Mesenchymal stem cell (in vitro differentiated cells and primary cell): ENCODE results near the gene MLLT11.

Experiments used
- DNase-seq: peaks from one replicate; pipeline ENCODE4 v3.0.0-alpha.2; 2013
- H2AFZ ChIP-seq: one replicate; pipeline ENCODE4 v1.6.1; 2013; ENCODE audit warnings: low read depth, mild to moderate bottlenecking, control low read depth, inconsistent platforms, low read length, moderate library complexity
- H2AK5ac ChIP-seq: 2 replicates; pipeline ENCODE4 v1.6.1; 2013; ENCODE audit warnings: low read length, moderate library complexity, mild to moderate bottlenecking, inconsistent platforms; ENCODE audit not compliant: severe bottlenecking
- H2BK120ac ChIP-seq: one replicate; pipeline ENCODE4 v1.6.1; 2013; ENCODE audit warnings: low read depth, mild to moderate bottlenecking, inconsistent platforms, low read length, moderate library complexity
- H2BK12ac ChIP-seq, 2 experiments: one replicate each; pipeline ENCODE4 v1.6.1; 2013; ENCODE audit warnings: inconsistent platforms in 2 of 2, low read length in 2 of 2, mild to moderate bottlenecking in 2 of 2, moderate library complexity in 2 of 2, control low read depth in 1 of 2
- H2BK15ac ChIP-seq: one replicate; pipeline ENCODE4 v1.6.1; 2013; ENCODE audit warnings: mild to moderate bottlenecking, low read depth, inconsistent platforms; ENCODE audit not compliant: poor library complexity, severe bottlenecking
- H2BK5ac ChIP-seq: 2 replicates; pipeline ENCODE4 v1.6.1; 2013; ENCODE audit warnings: low read depth, mild to moderate bottlenecking, low read length, control low read depth, inconsistent platforms; ENCODE audit not compliant: poor library complexity, severe bottlenecking
- H3K14ac ChIP-seq, 2 experiments: one replicate each; pipeline ENCODE4 v1.6.1; 2013; ENCODE audit warnings: inconsistent platforms in 2 of 2, low read length in 2 of 2, control low read depth in 1 of 2, mild to moderate bottlenecking in 1 of 2, moderate library complexity in 1 of 2
- H3K18ac ChIP-seq, 2 experiments: one replicate each; pipeline ENCODE4 v1.6.1; 2013; ENCODE audit warnings: inconsistent platforms in 2 of 2, low read length in 2 of 2, control low read depth in 1 of 2, low read depth in 1 of 2, mild to moderate bottlenecking in 1 of 2
- H3K23ac ChIP-seq, 2 experiments: one replicate each; pipeline ENCODE4 v1.6.1; 2013; ENCODE audit warnings: inconsistent platforms in 2 of 2, low read length in 2 of 2, mild to moderate bottlenecking in 2 of 2, moderate library complexity in 2 of 2, control low read depth in 1 of 2
- H3K27ac ChIP-seq: 2 replicates; pipeline ENCODE4 v1.5.1; 2013; ENCODE audit warnings: mild to moderate bottlenecking, moderate library complexity, low read length, control low read depth, inconsistent platforms; ENCODE audit not compliant: poor library complexity, severe bottlenecking
- H3K27me3 ChIP-seq, 2 experiments: 2 replicates each; pipeline versions ENCODE4 v1.6.1 to v1.7.0; 2013; ENCODE audit warnings: low read length in 2 of 2, mild to moderate bottlenecking in 2 of 2, moderate library complexity in 2 of 2, control low read depth in 1 of 2, inconsistent platforms in 1 of 2; ENCODE audit not compliant: control insufficient read depth in 1 of 2, insufficient read depth in 1 of 2
- H3K36me3 ChIP-seq, 2 experiments: 2 replicates each; pipeline versions ENCODE4 v1.6.1 to v1.7.0; 2013; ENCODE audit warnings: low read length in 2 of 2, control low read depth in 1 of 2, inconsistent platforms in 1 of 2, low read depth in 1 of 2, mild to moderate bottlenecking in 1 of 2; ENCODE audit not compliant: insufficient read depth in 2 of 2, control insufficient read depth in 1 of 2
- H3K4ac ChIP-seq, 2 experiments: one replicate each; pipeline ENCODE4 v1.6.1; 2013; ENCODE audit warnings: inconsistent platforms in 2 of 2, low read length in 2 of 2, mild to moderate bottlenecking in 2 of 2, moderate library complexity in 2 of 2, control low read depth in 1 of 2, low read depth in 1 of 2
- H3K4me1 ChIP-seq: 2 replicates; pipeline ENCODE4 v1.6.1; 2013; ENCODE audit warnings: low read depth, low read length, control low read depth; ENCODE audit not compliant: control insufficient read depth, insufficient read depth
- H3K4me2 ChIP-seq: 2 replicates; pipeline ENCODE4 v1.6.1; 2013; ENCODE audit warnings: low read length, mild to moderate bottlenecking, inconsistent platforms; ENCODE audit not compliant: poor library complexity, severe bottlenecking
- H3K4me3 ChIP-seq, 2 experiments: 2 replicates each; pipeline versions ENCODE4 v1.5.1 to v1.7.0; 2013; ENCODE audit warnings: low read length in 2 of 2, mild to moderate bottlenecking in 2 of 2, control low read depth in 1 of 2, low read depth in 1 of 2; ENCODE audit not compliant: insufficient read depth in 1 of 2
- H3K79me1 ChIP-seq: replicated peaks from 2 replicates; pipeline ENCODE4 v1.6.1; 2013; ENCODE audit warnings: mild to moderate bottlenecking, control low read depth, low read length, inconsistent platforms; ENCODE audit not compliant: poor library complexity, severe bottlenecking
- H3K9ac ChIP-seq: 2 replicates; pipeline ENCODE4 v1.7.0; 2013; ENCODE audit warnings: mild to moderate bottlenecking, low read length, moderate library complexity
- H3K9me3 ChIP-seq: 2 replicates; pipeline ENCODE4 v1.7.0; 2013; ENCODE audit warnings: mild to moderate bottlenecking, low read length; ENCODE audit not compliant: control insufficient read depth
- H4K8ac ChIP-seq: one replicate; pipeline ENCODE4 v1.6.1; 2013; ENCODE audit warnings: inconsistent platforms, mild to moderate bottlenecking, low read length, moderate library complexity
- H4K91ac ChIP-seq: one replicate; pipeline ENCODE4 v1.6.1; 2013; ENCODE audit warnings: mild to moderate bottlenecking, low read length, inconsistent platforms
- WGBS: methylation state at CpG from one replicate; pipeline ENCODE4 v1.1.7; 2013; ENCODE audit warnings: mixed read lengths; 5-methylcytosine and 5-hydroxymethylcytosine counted together

The MLLT11 gene

GRCh38 chr1:151049458-151049857 lies 10.7 kb upstream of the MLLT11 start:
- no peak overlapping the region for H3K14ac ChIP-seq
- H4K8ac ChIP-seq: peak overlapping the region; percentile 24
- H3K23ac ChIP-seq: no peak overlapping the region
- no peak overlapping the region for H3K4me2 ChIP-seq
- no peak overlapping the region for H2BK120ac ChIP-seq
- peaks cover 5% of the 10 kb centered on the region for H3K79me1 ChIP-seq
- no peak overlapping the region for H3K18ac ChIP-seq
- no peaks in the 10 kb centered on the region for H3K27me3 ChIP-seq
- H3K27ac ChIP-seq: no peak overlapping the region
- no peak overlapping the region for H3K4me3 ChIP-seq
- H3K36me3 ChIP-seq: peaks cover 21 to 47% of the 10 kb centered on the region in 2 experiments
- no peak overlapping the region for H2BK5ac ChIP-seq
- DNase-seq: no peak
- no peak overlapping the region for H3K4ac ChIP-seq
- no peak overlapping the region for H4K91ac ChIP-seq
- H2BK15ac ChIP-seq: no peak overlapping the region
- no peak overlapping the region for H2AFZ ChIP-seq
- WGBS: 98% methylated on average over 4 of the region's 5 CpGs
- no peak overlapping the region for H2BK12ac ChIP-seq
- H3K9me3 ChIP-seq: no peaks in the 10 kb centered on the region
- no peak overlapping the region for H2AK5ac ChIP-seq
- peaks cover 8% of the 10 kb centered on the region for H3K4me1 ChIP-seq
- H3K9ac ChIP-seq: no peak overlapping the region

- Histone ChIP-seq H3K4me1 (peaks cover 8% of the 10 kb centered on the region), H3K27me3 (no peaks in the 10 kb centered on the region), H2BK120ac (no peak overlapping the region), H3K9me3 (no peaks in the 10 kb centered on the region), H2AK5ac (no peak overlapping the region), H3K4me2 (no peak overlapping the region), H3K79me1 (peaks cover 9% of the 10 kb centered on the region), H2AFZ (no peak overlapping the region), H3K4ac (no peak overlapping the region), H3K23ac (no peak overlapping the region), H2BK5ac (no peak overlapping the region), H3K4me3 (no peak overlapping the region), H2BK15ac (no peak overlapping the region), H3K9ac (no peak overlapping the region), H4K91ac (no peak overlapping the region), H3K36me3 (peaks cover 26 to 54% of the 10 kb centered on the region in 2 experiments), H3K14ac (no peak overlapping the region), H4K8ac (no peak overlapping the region), H3K27ac (no peak overlapping the region), H3K18ac (no peak overlapping the region), H2BK12ac (no peak overlapping the region)
- no peak for DNase-seq
- WGBS: 100% methylated on average over 1 of the region's 2 CpGs
These were observed 10.0 kb upstream of the MLLT11 start for GRCh38 chr1:151050051-151050688.

- H4K91ac ChIP-seq: no peak overlapping the region
- no peak overlapping the region for H3K18ac ChIP-seq
- no peak overlapping the region for H3K23ac ChIP-seq
- no peak overlapping the region for H2BK12ac ChIP-seq
- H2BK120ac ChIP-seq: no peak overlapping the region
- no peak overlapping the region for H4K8ac ChIP-seq
- H3K4me1 ChIP-seq: peaks cover 13% of the 10 kb centered on the region
- no peak for DNase-seq
- H3K4me2 ChIP-seq: no peak overlapping the region
- no peaks in the 10 kb centered on the region for H3K9me3 ChIP-seq
- H3K9ac ChIP-seq: no peak overlapping the region
- no peak overlapping the region for H2AFZ ChIP-seq
- 83% methylated on average over 1 of the region's 2 CpGs for WGBS
- H3K27ac ChIP-seq: no peak overlapping the region
- H2AK5ac ChIP-seq: no peak overlapping the region
- no peaks in the 10 kb centered on the region for H3K27me3 ChIP-seq
- no peak overlapping the region for H3K14ac ChIP-seq
- H3K4ac ChIP-seq: no peak overlapping the region
- no peak overlapping the region for H2BK15ac ChIP-seq
- peaks cover 9% of the 10 kb centered on the region for H3K79me1 ChIP-seq
- no peak overlapping the region for H2BK5ac ChIP-seq
- no peak overlapping the region for H3K4me3 ChIP-seq
- peaks cover 33 to 67% of the 10 kb centered on the region in 2 experiments for H3K36me3 ChIP-seq
These were observed 8.7 kb upstream of the MLLT11 start for GRCh38 chr1:151051356-151052009.

GRCh38 chr1:151054971-151055547 lies 5.1 kb upstream of the MLLT11 start:
- Histone ChIP-seq H3K27me3 (no peaks in the 10 kb centered on the region), H4K8ac (no peak overlapping the region), H2BK120ac (no peak overlapping the region), H3K4ac (no peak overlapping the region), H3K79me1 (peaks cover 9% of the 10 kb centered on the region), H2AK5ac (peak overlapping the region; percentile 37), H2AFZ (no peak overlapping the region), H3K36me3 (peaks cover 36 to 69% of the 10 kb centered on the region in 2 experiments), H3K9me3 (no peaks in the 10 kb centered on the region), H3K18ac (no peak overlapping the region), H3K4me1 (peaks cover 11% of the 10 kb centered on the region), H3K4me2 (no peak overlapping the region), H3K23ac (no peak overlapping the region), H3K9ac (no peak overlapping the region), H2BK12ac (no peak overlapping the region), H4K91ac (no peak overlapping the region), H3K4me3 (no peak overlapping the region), H3K14ac (no peak overlapping the region), H2BK5ac (no peak overlapping the region), H3K27ac (no peak overlapping the region), H2BK15ac (no peak overlapping the region)
- whole genome bisulfite sequencing: 94% methylated on average over 4 of the region's 4 CpGs
- DNase-seq: no peak
